Central memory CD4-positive, alpha-beta T cell (primary cell): ENCODE measurements around the gene VIL1.

Experiments
- DNase-seq: peaks from one replicate; pipeline ENCODE4 v3.0.0; 2022
- total RNA-seq, 3 experiments: gene quantifications; one replicate each; lab custom pipeline; 2026; lab: John Stamatoyannopoulos, UW

The VIL1 gene
- total RNA-seq = 0 to 0.19 (median 0) reads per million in 3 experiments

DNA sequence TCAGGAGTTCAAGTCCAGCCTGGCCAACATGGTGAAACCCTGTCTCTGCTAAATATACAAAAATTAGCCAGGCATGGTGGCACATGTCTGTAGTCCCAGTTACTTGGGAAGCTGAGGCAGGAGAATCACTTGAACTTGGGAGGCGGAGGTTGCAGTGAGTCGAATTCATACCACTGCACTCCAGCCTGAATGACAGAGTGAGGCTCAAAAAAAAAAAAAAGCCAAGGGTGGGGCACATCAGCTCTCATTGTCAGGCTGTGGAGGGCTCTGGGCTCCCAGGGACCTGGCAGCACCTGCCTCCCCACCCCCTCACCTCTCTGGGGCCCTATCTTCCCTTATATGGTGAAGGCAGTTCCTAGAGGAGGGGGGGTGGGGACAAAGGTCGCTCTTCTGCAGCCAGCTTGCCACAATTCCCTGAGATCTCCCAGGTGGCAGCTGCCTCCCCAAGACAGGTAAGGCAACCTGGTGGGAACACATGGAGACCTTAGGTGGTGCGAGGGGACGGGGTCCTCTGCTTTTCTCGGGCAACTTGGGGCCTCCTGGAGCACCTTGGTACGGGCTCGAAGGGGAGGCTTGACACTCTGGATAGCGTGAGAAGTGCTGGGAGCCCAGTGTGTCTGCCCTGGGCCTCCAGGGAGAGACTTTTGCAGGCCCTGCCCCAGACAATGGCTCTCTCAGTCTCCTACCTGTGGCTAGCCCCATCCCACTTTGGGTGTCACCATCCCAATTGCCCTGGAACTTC, at the start of gene VIL1:
Gene VIL1 (plus strand): TSS at position 407 of the 742 bp plus-strand sequence. CDS start 4,656 bp downstream, outside the sequence.
- DNase-seq = no peak

DNA sequence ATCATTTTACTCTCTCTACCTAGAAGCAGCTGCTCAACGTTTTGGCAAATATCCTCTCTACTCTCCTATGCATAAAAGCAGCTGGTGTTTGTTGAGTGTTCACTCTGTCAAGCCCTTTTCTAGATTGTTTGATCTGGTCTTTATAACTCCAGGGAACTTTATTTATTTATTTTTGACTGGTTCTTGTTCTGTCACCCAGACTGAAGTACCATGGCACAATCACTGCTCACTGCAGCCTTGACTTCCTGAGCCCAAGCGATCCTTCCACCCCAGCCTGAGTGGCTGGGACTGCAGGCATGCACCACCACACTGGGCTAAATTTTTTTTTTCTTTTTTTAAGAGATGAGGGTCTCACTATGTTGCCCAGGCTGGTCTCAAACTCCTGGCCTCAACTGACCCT, 49.6 kb upstream of the VIL1 start:
- DNase-seq = no peak

DNA sequence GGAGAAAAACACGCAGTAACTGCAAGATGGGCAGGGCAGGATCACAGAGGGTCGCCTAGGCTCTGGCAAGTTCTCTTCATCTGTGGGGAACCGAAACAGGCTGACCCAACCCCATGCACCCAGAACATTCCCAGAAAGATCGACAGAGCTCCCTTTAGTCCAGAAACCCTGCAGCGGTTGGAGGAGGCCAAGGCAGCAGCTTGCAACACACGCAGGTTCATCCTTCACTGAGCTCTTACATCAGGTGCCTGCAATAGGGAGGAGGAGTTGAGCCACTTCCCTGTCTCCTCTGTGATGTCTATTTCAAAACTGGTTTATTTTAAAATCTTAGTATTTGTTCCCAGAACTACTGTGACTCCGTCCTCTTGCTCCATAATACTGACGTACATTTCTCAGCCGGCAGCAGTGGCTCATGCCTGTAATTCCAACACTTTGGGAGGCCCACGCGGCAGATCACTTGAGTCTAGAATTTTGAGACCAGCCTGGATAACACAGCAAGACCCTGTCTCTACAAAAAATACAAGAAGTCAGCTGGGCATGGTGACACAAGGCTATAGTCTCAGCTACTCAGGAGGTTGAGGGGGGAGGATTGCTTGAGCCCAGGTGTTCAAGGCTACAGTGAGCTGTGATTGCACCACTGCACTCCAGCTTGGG, 48.4 kb upstream of the VIL1 start:
- no peak for DNase-seq

DNA sequence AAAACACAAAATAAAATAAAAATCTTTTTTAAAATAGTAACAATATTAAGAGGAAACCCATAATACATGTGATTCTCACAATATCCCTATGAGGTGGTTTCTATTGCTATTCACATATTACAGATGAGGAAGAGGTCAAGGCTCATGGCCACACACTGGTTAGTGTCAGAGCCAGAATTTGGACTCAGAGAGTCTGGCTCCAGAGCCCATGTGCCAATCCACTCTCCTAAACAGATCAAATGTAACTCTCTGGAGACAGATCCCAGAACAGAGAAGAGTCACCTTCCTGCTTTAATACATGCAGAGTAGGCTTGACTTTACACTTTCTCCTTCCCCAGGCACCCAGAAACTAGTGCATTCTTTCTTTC, 47.0 kb upstream of the VIL1 start:
- DNase-seq = no peak

DNA sequence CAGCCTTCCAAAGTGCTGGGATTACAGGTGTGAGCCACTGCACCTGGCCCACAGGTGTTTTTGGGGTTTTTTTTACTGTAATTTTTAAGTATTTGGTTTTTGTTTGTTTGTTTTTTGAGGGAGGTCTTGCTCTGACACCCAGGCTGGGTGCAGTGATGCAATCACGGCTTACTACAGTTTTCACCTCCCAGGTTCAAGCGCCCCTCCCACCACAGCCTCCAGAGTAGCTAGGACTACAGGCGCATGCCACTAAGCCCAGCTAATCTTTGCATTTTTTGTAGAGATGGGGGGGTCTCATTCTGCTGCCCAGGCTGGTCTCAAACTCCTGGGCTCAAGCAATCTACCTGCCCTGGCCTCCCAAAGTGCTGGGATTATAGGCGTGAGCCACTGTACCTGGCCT, 44.1 kb upstream of the VIL1 start:
- no peak for DNase-seq

GRCh38 chr2:218375212-218375611, 43.7 kb upstream of the VIL1 start:
- DNase-seq = no peak

- no peak for DNase-seq
These were observed 40.9 kb upstream of the VIL1 start for GRCh38 chr2:218378053-218378452.

DNA sequence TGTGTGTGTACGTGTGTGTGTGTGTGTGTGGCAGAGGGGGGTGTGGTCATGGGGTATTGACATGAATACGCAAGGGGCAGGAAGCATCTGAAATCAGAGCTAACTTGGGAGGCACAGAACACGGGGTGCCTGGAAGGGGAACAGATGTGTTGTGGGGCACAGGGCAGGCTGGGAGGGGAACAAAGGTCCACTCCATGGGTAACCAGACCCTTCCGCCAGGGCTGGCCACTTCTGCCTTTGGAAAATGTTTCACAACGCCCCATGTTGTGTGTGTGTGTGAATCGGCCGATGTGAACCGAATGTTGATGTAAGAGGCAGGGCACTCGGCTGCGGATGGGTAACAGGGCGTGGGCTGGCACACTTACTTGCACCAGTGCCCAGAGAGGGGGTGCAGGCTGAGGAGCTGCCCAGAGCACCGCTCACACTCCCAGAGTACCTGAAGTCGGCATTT, 37.0 kb upstream of the VIL1 start, which contains the start of gene SLC11A1:
Gene SLC11A1 (plus strand): TSS at position 358 of the 451 bp plus-strand sequence. CDS start 96 bp downstream, outside the sequence.
- DNase-seq = no peak

DNA sequence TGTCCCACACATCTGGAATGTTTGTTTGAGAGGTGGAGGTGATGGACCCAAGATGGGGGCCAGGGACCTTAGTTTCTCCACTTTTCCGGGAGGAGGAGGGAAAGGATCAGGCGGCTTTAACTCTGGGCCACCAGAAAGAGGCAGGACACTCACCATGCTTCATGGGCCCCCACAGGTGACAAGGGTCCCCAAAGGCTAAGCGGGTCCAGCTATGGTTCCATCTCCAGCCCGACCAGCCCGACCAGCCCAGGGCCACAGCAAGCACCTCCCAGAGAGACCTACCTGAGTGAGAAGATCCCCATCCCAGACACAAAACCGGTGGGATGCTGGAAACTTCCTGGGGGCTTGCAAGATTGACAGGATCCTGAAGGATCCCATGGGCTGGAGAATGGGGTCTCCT, 36.1 kb upstream of the VIL1 start:
- no peak for DNase-seq

DNA sequence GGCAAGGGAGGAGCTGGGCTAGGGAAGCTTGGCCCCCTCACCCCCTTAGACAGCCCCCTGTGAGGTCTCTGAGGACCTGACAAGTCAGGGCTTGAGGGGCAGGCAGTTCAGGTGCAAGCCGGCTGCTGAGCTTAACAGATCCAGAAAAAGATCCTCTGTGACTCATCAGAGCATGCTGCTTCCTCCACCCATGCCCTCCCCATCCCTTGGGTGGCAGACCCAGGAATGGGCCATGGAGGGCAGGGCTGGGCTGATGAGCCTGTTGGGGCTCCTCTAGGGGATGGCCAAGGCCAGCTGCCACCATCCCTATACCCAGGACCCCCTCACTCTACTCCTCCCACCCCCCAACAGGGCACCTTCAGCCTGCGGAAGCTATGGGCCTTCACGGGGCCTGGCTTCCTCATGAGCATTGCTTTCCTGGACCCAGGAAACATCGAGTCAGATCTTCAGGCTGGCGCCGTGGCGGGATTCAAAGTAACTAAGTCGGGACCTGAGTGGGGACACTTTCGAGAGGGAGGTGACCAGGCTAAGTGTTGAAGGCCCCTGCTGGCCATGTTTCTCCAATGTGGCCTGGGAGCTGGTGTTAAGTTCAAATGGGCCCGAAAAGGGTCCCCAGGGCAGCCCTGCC, 34.9 kb upstream of the VIL1 start:
- no peak for DNase-seq

DNA sequence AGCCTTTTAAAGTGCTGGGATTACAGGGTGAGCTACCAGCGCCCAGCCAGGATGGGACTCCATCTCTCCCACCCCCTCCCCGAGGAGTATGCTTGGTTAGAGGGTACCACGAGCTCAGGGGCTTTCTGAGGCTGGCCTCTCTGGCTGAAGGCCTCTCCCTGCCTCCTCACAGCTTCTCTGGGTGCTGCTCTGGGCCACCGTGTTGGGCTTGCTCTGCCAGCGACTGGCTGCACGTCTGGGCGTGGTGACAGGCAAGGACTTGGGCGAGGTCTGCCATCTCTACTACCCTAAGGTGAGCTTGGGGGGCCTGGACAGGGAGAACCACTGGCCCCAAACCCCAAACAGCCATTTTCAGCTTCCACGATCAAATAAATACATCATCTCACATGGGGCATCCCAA, 33.9 kb upstream of the VIL1 start:
- DNase-seq = no peak

- DNase-seq = no peak
These were observed 32.2 kb upstream of the VIL1 start for GRCh38 chr2:218386505-218387368.

- no peak for DNase-seq
These were observed 31.3 kb upstream of the VIL1 start for GRCh38 chr2:218387369-218388194.

GRCh38 chr2:218389333-218390150, 29.4 kb upstream of the VIL1 start:
- DNase-seq = no peak

DNA sequence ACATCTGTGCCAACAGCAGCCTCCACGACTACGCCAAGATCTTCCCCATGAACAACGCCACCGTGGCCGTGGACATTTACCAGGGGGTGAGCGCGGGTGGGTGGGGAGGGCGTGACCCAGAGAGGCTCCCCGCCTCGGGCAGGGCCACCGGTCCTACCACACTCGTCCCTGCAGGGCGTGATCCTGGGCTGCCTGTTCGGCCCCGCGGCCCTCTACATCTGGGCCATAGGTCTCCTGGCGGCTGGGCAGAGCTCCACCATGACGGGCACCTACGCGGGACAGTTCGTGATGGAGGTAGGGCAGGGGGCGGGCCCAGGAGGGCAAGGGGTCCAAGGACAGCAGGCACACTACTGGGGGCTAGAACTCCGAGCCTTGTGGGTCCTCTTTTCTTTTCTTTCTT, 27.7 kb upstream of the VIL1 start:
- DNase-seq = no peak

- DNase-seq = no peak
These were observed 26.5 kb upstream of the VIL1 start for GRCh38 chr2:218392459-218392858.

GRCh38 chr2:218392891-218393462, 25.9 kb upstream of the VIL1 start:
- DNase-seq = no peak

- no peak for DNase-seq
These were observed 25.1 kb upstream of the VIL1 start for GRCh38 chr2:218393750-218394290.

DNA sequence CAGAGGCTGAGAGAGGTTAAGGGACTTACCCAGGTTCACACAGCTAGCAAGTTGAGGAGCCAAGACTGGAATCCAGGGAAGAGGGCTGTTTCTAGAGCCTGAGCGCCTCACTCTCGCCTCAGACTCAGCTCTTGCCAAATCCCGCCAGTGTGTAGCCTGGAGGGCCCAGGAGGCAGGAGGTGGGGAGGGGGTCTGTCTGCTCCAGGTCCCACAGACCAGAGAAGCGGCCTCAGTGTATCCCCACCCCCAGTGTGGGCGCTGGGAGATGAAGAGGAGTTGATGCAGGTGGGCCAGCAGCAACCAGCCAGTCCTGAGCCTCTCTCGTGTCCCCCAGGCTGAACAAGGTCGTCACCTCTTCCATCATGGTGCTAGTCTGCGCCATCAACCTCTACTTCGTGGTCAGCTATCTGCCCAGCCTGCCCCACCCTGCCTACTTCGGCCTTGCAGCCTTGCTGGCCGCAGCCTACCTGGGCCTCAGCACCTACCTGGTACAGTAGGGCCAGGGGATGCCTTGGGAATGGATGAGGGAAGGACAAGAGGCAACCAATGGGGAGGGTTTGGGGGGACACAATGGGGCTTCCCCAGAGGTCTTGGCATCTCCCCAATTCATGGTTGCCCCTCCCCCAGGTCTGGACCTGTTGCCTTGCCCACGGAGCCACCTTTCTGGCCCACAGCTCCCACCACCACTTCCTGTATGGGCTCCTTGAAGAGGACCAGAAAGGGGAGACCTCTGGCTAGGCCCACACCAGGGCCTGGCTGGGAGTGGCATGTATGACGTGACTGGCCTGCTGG, 24.4 kb upstream of the VIL1 start:
- no peak for DNase-seq

- no peak for DNase-seq
These were observed 23.9 kb upstream of the VIL1 start for GRCh38 chr2:218395090-218395444.
